ENCODE results near the gene NAA25.

NAA25 gene

DNA sequence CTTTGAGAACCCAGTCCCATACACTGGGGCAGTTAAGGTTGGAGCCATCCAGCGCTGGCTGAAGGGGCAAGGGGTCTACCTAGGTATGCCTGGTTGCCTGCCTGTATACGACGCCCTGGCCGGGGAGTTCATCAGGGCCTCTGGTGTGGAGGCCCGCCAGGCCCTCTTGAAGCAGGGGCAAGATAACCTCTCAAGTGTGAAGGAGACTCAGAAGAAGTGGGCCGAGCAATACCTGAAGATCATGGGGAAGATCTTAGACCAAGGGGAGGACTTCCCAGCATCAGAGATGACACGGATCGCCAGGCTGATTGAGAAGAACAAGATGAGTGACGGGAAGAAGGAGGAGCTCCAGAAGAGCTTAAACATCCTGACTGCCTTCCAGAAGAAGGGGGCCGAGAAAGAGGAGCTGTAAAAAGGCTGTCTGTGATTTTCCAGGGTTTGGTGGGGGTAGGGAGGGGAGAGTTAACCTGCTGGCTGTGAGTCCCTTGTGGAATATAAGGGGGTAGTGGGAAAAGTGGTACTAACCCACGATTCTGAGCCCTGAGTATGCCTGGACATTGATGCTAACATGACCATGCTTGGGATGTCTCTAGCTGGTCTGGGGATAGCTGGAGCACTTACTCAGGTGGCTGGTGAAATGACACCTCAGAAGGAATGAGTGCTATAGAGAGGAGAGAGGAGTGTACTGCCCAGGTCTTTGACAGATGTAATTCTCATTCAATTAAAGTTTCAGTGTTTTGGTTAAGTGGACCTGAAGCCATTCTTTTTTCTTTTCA, 86.2 kb downstream of the NAA25 start:
- whole genome bisulfite sequencing (ENCODE audit: extremely low coverage, insufficient coverage, insufficient read length), result no CpG with 5 or more reads among the region's 11 CpGs
- no peak overlapping the region for H4K8ac ChIP-seq (ENCODE audit: low read depth, low read length)

DNA sequence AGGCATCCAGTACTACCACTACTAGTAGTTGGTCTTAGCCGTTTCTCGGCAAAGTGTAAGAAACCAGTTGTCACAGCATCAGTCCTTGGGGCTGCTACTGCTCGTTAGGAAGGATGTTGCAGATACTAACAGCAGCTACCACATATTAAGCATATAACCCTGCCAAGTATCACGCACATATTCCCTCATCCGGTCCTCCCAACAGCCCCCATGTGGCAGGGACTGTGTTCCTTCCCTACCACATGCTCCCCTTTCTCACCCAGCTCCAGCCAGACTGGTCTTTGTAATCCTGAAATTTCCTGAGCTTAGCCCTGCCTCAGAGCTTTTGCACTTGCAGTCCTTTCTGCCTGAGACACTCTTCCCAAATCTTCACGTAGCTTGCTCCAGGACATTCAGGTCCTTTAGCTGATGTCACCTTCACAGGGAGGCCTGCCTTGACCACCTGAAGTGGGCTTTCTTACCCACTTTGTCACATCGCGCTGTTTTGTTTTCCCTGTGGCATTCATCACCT, 87.6 kb downstream of the NAA25 start:
- DNase-seq, result no peak
- Histone ChIP-seq H3K4me1 (ENCODE audit: control insufficient read depth in 1 of 2, insufficient read depth in 2 of 2, low read length in 2 of 2) (peaks cover 0 to 2% of the 10 kb centered on the region in 2 experiments), H2BK5ac (ENCODE audit: low read depth, low read length, poor library complexity) (no peak overlapping the region), H3K14ac (ENCODE audit: low read length) (no peak overlapping the region), H3K23ac (ENCODE audit: low read length) (no peak overlapping the region), H2BK120ac (ENCODE audit: insufficient read depth, low read length, poor library complexity) (no peak overlapping the region), H3K27me3 (ENCODE audit: insufficient read depth, low read length) (no peaks in the 10 kb centered on the region), H4K91ac (ENCODE audit: low read depth, low read length) (no peak overlapping the region), H4K8ac (ENCODE audit: low read depth, low read length) (no peak overlapping the region), H3K27ac (ENCODE audit: low read depth, low read length) (no peak overlapping the region), H4K12ac (ENCODE audit: low read depth, low read length) (no peak overlapping the region), H3K18ac (ENCODE audit: low read length) (no peak overlapping the region), H3K4me2 (ENCODE audit: low read length) (no peak overlapping the region), H3K9me3 (ENCODE audit: insufficient read depth, low read depth, low read length) (no peaks in the 10 kb centered on the region), H3K79me2 (ENCODE audit: control insufficient read depth, insufficient read depth, low read length, poor library complexity) (no peaks in the 10 kb centered on the region), H3K4me3 (ENCODE audit: low read depth, low read length) (no peak overlapping the region), H3K4ac (ENCODE audit: low read depth, low read length) (peak overlapping the region; percentile 4), H3K36me3 (ENCODE audit: control insufficient read depth in 1 of 2, insufficient read depth in 2 of 2, low read length in 2 of 2) (peaks cover 22 to 36% of the 10 kb centered on the region in 2 experiments), H2AFZ (ENCODE audit: insufficient read depth, low read length, poor library complexity) (no peak overlapping the region), H2AK5ac (ENCODE audit: low read length) (no peak overlapping the region), H2BK12ac (ENCODE audit: low read length) (no peak overlapping the region), H3K9ac (ENCODE audit: low read length) (no peak overlapping the region), H3K79me1 (ENCODE audit: low read length) (no peaks in the 10 kb centered on the region)
- no CpG with 5 or more reads among the region's 8 CpGs for WGBS (ENCODE audit: extremely low coverage, insufficient coverage, insufficient read length)

More for the DNA sequence above, 86.2 kb downstream of the NAA25 start:
- Histone ChIP-seq H3K4me3 (ENCODE audit: low read depth, low read length) (no peak overlapping the region), H2BK120ac (ENCODE audit: insufficient read depth, low read length, poor library complexity) (no peak overlapping the region), H3K36me3 (ENCODE audit: control insufficient read depth in 1 of 2, insufficient read depth in 2 of 2, low read length in 2 of 2) (peaks cover 20 to 36% of the 10 kb centered on the region in 2 experiments), H3K23ac (ENCODE audit: low read length) (no peak overlapping the region), H2BK12ac (ENCODE audit: low read length) (no peak overlapping the region), H3K9ac (ENCODE audit: low read length) (no peak overlapping the region), H4K12ac (ENCODE audit: low read depth, low read length) (no peak overlapping the region), H4K91ac (ENCODE audit: low read depth, low read length) (no peak overlapping the region), H3K14ac (ENCODE audit: low read length) (no peak overlapping the region), H3K4me2 (ENCODE audit: low read length) (no peak overlapping the region), H3K9me3 (ENCODE audit: insufficient read depth, low read depth, low read length) (no peaks in the 10 kb centered on the region), H3K79me1 (ENCODE audit: low read length) (no peaks in the 10 kb centered on the region), H3K27me3 (ENCODE audit: insufficient read depth, low read length) (no peaks in the 10 kb centered on the region), H2AK5ac (ENCODE audit: low read length) (no peak overlapping the region), H3K4ac (ENCODE audit: low read depth, low read length) (no peak overlapping the region), H3K79me2 (ENCODE audit: control insufficient read depth, insufficient read depth, low read length, poor library complexity) (no peaks in the 10 kb centered on the region), H2AFZ (ENCODE audit: insufficient read depth, low read length, poor library complexity) (no peak overlapping the region), H2BK5ac (ENCODE audit: low read depth, low read length, poor library complexity) (no peak overlapping the region), H3K27ac (ENCODE audit: low read depth, low read length) (no peak overlapping the region), H3K18ac (ENCODE audit: low read length) (no peak overlapping the region), H3K4me1 (ENCODE audit: control insufficient read depth in 1 of 2, insufficient read depth in 2 of 2, low read length in 2 of 2) (no peaks in the 10 kb centered on the region)
- DNase-seq, result no peak

DNA sequence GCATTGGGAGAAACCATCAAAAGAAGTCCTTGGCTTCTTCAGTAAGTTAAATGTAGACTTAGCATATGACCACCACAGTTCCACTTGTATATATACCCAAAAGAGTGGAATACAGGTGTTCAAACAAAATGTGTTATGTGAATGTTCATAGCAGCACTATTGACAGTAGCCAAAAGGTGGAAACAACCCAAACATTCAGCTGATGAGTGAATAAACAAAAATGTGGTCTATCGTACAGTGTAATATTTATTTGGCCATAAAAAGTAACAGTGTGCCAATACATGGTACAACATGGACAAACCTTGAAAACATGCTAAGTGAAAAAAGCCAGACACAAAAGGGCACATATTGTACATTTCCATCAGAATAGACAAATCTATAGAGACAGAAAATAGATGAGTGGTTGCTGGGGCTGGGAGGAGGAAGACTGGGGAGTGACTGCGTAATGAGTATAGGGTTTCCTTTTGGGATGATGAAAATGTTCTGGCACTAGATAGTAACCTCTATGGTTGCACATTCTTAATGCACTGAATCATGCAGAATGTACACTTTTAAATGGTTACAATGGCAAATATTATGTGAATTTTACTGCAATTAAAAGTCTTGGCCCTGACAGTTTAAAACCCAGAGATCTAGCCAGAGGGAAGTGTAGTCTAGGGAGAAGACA, 89.9 kb downstream of the NAA25 start:
- peaks cover 2 to 4% of the 10 kb centered on the region in 2 experiments for H3K4me1 ChIP-seq (ENCODE audit: control insufficient read depth in 1 of 2, insufficient read depth in 2 of 2, low read length in 2 of 2)

DNA sequence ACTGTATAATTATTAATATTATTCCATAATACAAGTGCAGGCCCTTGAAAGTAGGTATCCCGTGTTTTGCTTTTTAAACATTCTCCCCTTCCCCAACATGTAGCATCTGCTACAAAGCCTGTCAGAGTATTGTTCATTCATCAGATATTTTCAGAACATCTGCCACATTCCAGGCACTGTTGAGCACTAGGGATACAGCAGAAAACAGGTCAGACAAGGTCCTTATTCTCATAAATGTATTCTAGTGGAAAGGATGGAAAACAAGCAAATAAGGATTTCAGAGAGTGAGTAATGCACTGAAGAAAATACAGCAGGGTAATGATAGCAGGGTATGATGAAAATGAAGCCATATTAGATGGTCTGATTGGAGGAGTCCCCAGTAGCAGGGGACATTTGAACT, 91.5 kb downstream of the NAA25 start:
- Histone ChIP-seq H2BK5ac (ENCODE audit: low read depth, low read length, poor library complexity) (no peak overlapping the region), H3K4ac (ENCODE audit: low read depth, low read length) (peak overlapping the region; percentile 12), H3K79me2 (ENCODE audit: control insufficient read depth, insufficient read depth, low read length, poor library complexity) (peaks cover 18% of the 10 kb centered on the region), H3K36me3 (ENCODE audit: control insufficient read depth in 1 of 2, insufficient read depth in 2 of 2, low read length in 2 of 2) (peaks cover 15 to 24% of the 10 kb centered on the region in 2 experiments), H4K12ac (ENCODE audit: low read depth, low read length) (no peak overlapping the region), H3K79me1 (ENCODE audit: low read length) (peaks cover 15% of the 10 kb centered on the region), H3K18ac (ENCODE audit: low read length) (no peak overlapping the region), H3K4me2 (ENCODE audit: low read length) (no peak overlapping the region), H4K8ac (ENCODE audit: low read depth, low read length) (no peak overlapping the region), H3K9ac (ENCODE audit: low read length) (no peak overlapping the region), H2BK120ac (ENCODE audit: insufficient read depth, low read length, poor library complexity) (no peak overlapping the region), H3K4me1 (ENCODE audit: control insufficient read depth in 1 of 2, insufficient read depth in 2 of 2, low read length in 2 of 2) (peaks cover 2 to 7% of the 10 kb centered on the region in 2 experiments), H4K91ac (ENCODE audit: low read depth, low read length) (no peak overlapping the region), H2AFZ (ENCODE audit: insufficient read depth, low read length, poor library complexity) (no peak overlapping the region), H2AK5ac (ENCODE audit: low read length) (no peak overlapping the region), H3K4me3 (ENCODE audit: low read depth, low read length) (no peak overlapping the region), H3K9me3 (ENCODE audit: insufficient read depth, low read depth, low read length) (no peaks in the 10 kb centered on the region), H3K27me3 (ENCODE audit: insufficient read depth, low read length) (no peaks in the 10 kb centered on the region), H3K14ac (ENCODE audit: low read length) (no peak overlapping the region), H2BK12ac (ENCODE audit: low read length) (no peak overlapping the region), H3K23ac (ENCODE audit: low read length) (no peak overlapping the region), H3K27ac (ENCODE audit: low read depth, low read length) (no peak overlapping the region)
- DNase-seq, result peak; percentile 43 to 88
- no CpG with 5 or more reads among the region's 1 CpG for WGBS (ENCODE audit: extremely low coverage, insufficient coverage, insufficient read length)

More for the DNA sequence above, 89.9 kb downstream of the NAA25 start:
- Histone ChIP-seq H4K12ac (ENCODE audit: low read depth, low read length) (no peak overlapping the region), H3K4me3 (ENCODE audit: low read depth, low read length) (no peak overlapping the region), H3K18ac (ENCODE audit: low read length) (no peak overlapping the region), H3K23ac (ENCODE audit: low read length) (no peak overlapping the region), H3K4me2 (ENCODE audit: low read length) (no peak overlapping the region), H2AK5ac (ENCODE audit: low read length) (no peak overlapping the region), H2BK5ac (ENCODE audit: low read depth, low read length, poor library complexity) (no peak overlapping the region), H4K91ac (ENCODE audit: low read depth, low read length) (no peak overlapping the region), H3K79me2 (ENCODE audit: control insufficient read depth, insufficient read depth, low read length, poor library complexity) (peaks cover 10% of the 10 kb centered on the region), H3K9me3 (ENCODE audit: insufficient read depth, low read depth, low read length) (no peaks in the 10 kb centered on the region), H3K27ac (ENCODE audit: low read depth, low read length) (no peak overlapping the region), H2BK120ac (ENCODE audit: insufficient read depth, low read length, poor library complexity) (no peak overlapping the region), H2BK12ac (ENCODE audit: low read length) (no peak overlapping the region), H2AFZ (ENCODE audit: insufficient read depth, low read length, poor library complexity) (no peak overlapping the region), H3K36me3 (ENCODE audit: control insufficient read depth in 1 of 2, insufficient read depth in 2 of 2, low read length in 2 of 2) (peaks cover 22 to 32% of the 10 kb centered on the region in 2 experiments), H3K14ac (ENCODE audit: low read length) (no peak overlapping the region), H3K79me1 (ENCODE audit: low read length) (peaks cover 3% of the 10 kb centered on the region), H3K9ac (ENCODE audit: low read length) (no peak overlapping the region), H3K4ac (ENCODE audit: low read depth, low read length) (no peak overlapping the region), H3K27me3 (ENCODE audit: insufficient read depth, low read length) (no peaks in the 10 kb centered on the region), H4K8ac (ENCODE audit: low read depth, low read length) (no peak overlapping the region)
- no CpG with 5 or more reads among the region's 2 CpGs for WGBS (ENCODE audit: extremely low coverage, insufficient coverage, insufficient read length)
- peak in 1 of 2 donors; percentile 31 for DNase-seq
